HepG2 (cell line): Measurements from ENCODE around the gene GRHPR.

Experiments
- CTCF ChIP-seq: sonication (generic); formaldehyde crosslinking; IDR thresholded peaks from 2 replicates; pipeline ENCODE4 v1.5.0; 2020; ENCODE audit warnings: mild to moderate bottlenecking, missing genetic modification reagents, moderate library complexity
- FLYWCH1 ChIP-seq: sonication (generic); formaldehyde crosslinking; IDR thresholded peaks from 2 replicates; pipeline ENCODE4 v1.8.1; 2023; ENCODE audit warnings: mild to moderate bottlenecking, missing genetic modification reagents
- HNRNPH1 ChIP-seq: fragments of 200-400 bp; formaldehyde crosslinking; optimal IDR thresholded peaks from 2 replicates; pipeline ENCODE3; 2017; ENCODE audit warnings: mild to moderate bottlenecking, low read depth, low read length
- KAT7 ChIP-seq: IDR thresholded peaks from 2 replicates; pipeline ENCODE4 v1.6.1; 2018; ENCODE audit warnings: borderline replicate concordance, missing compliant biosample characterization
- MYPOP ChIP-seq: sonication (generic); formaldehyde crosslinking; IDR thresholded peaks from 2 replicates; pipeline ENCODE4 v1.8.1; 2023; ENCODE audit warnings: mild to moderate bottlenecking, moderate library complexity, missing genetic modification reagents
- POLR2G ChIP-seq: fragments of 200-400 bp; formaldehyde crosslinking; IDR thresholded peaks from 2 replicates; pipeline ENCODE4 v1.6.1; 2018; ENCODE audit warnings: mild to moderate bottlenecking, low read depth, low read length, moderate library complexity
- UBTF ChIP-seq: sonication (generic); formaldehyde crosslinking; IDR thresholded peaks from 2 replicates; pipeline ENCODE4 v1.4.0; 2020; ENCODE audit warnings: mild to moderate bottlenecking, missing genetic modification reagents
- ZNF17 ChIP-seq: sonication (generic); formaldehyde crosslinking; IDR thresholded peaks from 2 replicates; pipeline ENCODE4 v1.5.0; 2020; ENCODE audit warnings: mild to moderate bottlenecking, missing genetic modification reagents
- TF ChIP-seq, protein P1 (sequence below): sonication (generic); formaldehyde crosslinking; IDR thresholded peaks from 2 replicates; pipeline ENCODE4 v1.4.0; 2020; ENCODE audit warnings: missing genetic modification reagents

- TF ChIP-seq FLYWCH1 (no peak), UBTF (CRISPR knock-in tag) (no peak), CTCF (CRISPR knock-in tag) (no peak), HNRNPH1 (no peak), KAT7 (CRISPR knock-in tag) (no peak), MYPOP (CRISPR knock-in tag) (no peak), ZNF17 (CRISPR knock-in tag) (no peak), POLR2G (no peak)
- TF ChIP-seq, protein P1, sequence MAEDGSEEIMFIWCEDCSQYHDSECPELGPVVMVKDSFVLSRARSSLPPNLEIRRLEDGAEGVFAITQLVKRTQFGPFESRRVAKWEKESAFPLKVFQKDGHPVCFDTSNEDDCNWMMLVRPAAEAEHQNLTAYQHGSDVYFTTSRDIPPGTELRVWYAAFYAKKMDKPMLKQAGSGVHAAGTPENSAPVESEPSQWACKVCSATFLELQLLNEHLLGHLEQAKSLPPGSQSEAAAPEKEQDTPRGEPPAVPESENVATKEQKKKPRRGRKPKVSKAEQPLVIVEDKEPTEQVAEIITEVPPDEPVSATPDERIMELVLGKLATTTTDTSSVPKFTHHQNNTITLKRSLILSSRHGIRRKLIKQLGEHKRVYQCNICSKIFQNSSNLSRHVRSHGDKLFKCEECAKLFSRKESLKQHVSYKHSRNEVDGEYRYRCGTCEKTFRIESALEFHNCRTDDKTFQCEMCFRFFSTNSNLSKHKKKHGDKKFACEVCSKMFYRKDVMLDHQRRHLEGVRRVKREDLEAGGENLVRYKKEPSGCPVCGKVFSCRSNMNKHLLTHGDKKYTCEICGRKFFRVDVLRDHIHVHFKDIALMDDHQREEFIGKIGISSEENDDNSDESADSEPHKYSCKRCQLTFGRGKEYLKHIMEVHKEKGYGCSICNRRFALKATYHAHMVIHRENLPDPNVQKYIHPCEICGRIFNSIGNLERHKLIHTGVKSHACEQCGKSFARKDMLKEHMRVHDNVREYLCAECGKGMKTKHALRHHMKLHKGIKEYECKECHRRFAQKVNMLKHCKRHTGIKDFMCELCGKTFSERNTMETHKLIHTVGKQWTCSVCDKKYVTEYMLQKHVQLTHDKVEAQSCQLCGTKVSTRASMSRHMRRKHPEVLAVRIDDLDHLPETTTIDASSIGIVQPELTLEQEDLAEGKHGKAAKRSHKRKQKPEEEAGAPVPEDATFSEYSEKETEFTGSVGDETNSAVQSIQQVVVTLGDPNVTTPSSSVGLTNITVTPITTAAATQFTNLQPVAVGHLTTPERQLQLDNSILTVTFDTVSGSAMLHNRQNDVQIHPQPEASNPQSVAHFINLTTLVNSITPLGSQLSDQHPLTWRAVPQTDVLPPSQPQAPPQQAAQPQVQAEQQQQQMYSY (CRISPR knock-in tag), result no peak
Observed at GRCh38 chr9:37476930-37477329, 54.4 kb downstream of the GRHPR start.
